GM21825 (cell line): ENCODE results near the gene HEATR3.

ENCODE experiments used
- ATAC-seq: cut with Tn5 transposase; IDR thresholded peaks from one replicate; pipeline ENCODE4 v1.9.1; 2021; ENCODE audit warnings: mild to moderate bottlenecking, moderate library complexity; ENCODE audit not compliant: unreplicated experiment

HEATR3 gene

DNA sequence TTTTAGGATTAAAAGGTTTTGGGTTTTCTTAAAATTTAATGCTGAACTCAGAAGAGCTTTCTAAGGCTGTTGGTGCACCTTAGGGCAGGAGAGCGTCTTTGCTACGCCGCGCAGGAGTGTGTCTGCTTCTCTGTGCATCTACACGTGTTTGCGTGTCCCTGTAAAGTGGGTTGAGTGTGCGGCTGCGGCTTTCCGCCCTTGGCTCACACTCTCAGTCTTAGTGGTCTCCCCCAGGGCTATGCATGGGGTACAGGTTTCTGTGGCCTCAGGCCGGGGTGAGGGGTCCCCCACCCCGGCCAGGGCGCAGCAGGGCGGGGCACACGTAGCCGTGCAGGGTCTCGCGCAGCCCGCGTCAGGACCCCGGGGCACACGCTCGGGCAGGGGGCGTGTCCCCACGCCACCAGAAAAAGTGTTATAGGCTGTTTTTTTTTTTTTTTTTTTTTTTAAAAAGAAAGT is 86.6 kb downstream of the HEATR3 start:
- peak; percentile 43 for ATAC-seq

DNA sequence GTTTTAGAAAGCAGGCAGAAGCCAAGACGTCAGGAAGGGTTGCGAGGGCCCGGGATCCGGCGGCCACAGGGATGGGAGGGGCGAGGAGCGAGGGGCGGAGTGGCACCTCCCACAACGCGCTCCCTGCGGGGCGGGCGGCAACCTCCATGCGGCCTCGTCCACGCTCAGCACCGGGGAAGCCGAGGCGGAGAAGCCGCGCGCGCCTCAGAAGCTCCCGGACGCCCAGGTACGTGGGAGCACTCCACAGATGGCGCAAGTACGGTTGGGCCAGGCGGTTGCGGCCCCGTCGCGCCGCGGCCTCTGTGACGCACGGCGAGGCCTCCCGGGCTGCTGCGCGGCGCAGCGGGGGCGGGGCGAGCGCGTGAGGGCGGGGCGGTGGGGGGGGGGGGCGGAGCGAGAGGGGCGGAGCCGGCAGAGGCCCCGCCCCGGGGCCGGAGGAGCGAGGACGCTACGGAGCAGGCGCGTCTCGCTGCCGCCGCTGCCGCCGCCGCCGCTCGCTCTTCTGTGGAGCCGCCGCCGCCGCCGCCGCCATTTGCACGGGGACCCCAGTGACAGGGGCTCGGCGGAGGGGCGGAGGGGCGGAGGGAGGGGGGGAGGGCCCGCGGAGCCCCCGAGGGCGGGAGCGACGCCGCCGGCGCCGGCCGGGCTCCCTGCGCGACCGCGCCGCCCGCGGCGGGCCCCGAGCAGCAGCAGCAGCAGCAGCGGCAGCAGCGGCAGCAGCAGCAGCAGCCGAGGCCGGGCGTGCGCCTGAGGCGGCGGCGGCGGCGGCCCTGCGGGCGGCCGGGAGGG is 87.2 kb downstream of the HEATR3 start, which contains the start of gene TENT4B:
TSS of gene TENT4B (plus strand) at position 500 of the 789 bp plus-strand sequence. CDS start 316 bp downstream, outside the sequence.
- ATAC-seq, result peak; percentile 66

DNA sequence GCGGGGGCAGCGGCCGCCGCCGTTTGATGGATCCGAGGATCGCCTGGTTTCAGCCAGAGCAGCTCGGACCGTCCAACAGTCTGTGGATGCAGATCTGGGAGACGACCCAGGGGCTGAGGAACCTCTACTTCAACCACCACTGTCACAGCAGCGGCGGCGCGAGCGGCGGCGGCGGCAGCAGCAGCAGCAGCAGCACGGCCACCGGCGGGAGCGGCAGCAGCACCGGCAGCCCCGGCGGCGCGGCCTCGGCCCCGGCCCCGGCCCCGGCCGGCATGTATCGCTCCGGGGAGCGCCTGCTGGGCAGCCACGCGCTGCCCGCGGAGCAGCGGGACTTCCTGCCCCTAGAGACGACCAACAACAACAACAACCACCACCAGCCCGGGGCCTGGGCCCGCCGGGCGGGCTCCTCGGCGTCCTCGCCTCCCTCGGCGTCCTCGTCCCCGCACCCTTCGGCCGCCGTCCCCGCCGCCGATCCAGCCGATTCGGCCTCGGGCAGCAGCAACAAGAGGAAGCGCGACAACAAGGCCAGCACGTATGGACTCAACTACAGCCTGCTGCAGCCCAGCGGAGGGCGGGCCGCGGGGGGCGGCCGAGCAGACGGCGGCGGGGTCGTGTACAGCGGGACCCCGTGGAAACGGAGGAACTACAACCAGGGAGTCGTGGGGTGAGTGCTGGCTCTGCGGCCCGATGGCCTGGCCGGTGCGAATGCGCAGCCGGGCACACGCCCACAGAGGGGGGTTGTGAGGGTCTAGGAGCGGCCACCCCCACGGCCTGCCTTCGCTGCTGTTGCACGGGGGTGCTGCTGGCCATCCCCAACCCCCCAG is 88.0 kb downstream of the HEATR3 start:
- ATAC-seq, result peak; percentile 30

DNA sequence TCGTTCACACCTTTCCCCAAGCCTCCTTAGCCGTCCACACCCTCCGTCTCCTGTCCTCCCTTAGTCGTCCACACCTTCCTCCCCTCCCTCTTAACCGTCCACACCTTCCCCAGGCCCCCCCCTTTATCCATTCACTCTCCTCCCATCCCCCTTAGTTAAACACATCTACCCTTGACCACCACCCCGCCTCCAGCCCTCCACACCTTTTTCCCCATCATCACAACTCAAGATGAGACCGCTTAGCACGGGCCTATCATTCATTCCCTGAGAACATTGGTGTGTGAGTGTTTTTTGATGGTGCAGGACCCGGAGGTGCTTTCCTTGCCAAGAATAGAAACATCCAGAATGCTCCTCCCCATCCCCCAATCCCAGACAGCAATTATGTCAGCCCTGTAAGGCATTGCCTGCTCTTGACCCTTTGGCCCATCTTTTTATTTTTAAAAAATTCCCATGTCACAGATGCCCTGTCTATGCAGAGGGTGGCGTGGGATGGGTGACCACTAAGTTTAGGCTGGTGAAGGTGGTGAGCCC is 88.7 kb downstream of the HEATR3 start:
- no peak for ATAC-seq

DNA sequence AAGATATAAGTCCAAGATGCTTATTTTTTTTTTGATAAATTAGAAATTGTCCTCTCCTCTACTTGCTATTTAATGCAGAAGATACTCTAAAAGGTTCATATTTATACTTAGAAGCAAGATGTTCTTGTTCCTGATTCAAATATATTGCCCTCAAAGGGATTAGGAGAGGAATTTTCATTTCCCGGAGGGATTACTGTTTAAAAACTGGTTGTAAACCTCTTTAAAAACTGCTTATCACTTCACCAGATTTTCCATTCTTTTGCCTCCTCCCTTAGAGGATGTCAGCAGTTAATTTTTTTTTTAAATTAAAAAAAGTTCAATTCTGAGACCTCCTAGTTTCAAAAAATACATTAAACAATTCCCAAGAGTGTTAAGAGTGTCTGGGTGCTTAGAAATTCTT is 90.2 kb downstream of the HEATR3 start:
- no peak for ATAC-seq
